Activated CD4-positive, alpha-beta T cell treated with anti-CD3 and anti-CD28 coated beads, Interleukin-2, amount 50 U/mL, for 1 hour (primary cell): ENCODE measurements around the gene MUC5B.

ENCODE experiments used
- DNase-seq: peaks from one replicate; pipeline ENCODE4 v3.0.0-alpha.2; 2020

Gene MUC5B

DNA sequence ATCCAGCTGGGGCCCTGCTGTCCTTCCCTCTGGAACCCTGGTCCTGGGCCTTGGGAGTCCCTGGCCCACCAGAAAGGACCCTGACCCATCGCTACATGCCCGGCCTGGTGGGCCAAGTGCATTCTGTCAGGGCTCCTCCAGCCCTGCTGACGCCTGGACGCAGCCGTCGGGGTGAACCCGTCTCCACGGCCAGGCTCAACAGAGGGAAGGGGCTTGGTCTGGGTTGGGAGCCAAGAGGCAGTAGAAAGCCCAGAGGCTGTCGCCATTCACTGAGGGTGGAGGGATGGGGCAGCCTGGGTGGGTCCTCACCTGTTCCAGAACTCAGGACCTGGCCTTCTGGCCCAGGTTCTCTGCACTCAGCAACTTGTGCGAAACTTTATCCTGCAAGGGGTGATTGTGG lies 47.6 kb downstream of the MUC5B start:
- DNase-seq: no peak

DNA sequence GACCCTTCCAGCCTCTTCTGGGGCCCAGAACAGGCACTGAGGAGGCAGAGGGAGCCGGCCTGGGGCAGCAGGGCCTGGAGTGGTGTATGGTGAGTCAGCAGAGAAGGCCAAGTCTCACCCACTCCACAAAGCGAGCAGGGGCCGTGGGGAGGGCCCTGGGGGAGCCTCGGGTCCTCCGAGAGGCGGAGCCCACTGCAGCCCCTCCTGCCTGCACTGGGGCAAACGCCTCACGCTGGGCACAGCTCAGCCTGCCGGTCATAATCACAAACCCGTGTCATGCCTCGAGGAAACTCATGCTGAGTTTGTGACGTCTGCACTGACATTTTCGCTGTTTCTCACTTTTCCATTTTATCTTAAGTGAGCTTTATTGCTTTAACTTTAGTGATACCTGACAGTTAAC lies 48.1 kb downstream of the MUC5B start:
- DNase-seq: no peak

DNA sequence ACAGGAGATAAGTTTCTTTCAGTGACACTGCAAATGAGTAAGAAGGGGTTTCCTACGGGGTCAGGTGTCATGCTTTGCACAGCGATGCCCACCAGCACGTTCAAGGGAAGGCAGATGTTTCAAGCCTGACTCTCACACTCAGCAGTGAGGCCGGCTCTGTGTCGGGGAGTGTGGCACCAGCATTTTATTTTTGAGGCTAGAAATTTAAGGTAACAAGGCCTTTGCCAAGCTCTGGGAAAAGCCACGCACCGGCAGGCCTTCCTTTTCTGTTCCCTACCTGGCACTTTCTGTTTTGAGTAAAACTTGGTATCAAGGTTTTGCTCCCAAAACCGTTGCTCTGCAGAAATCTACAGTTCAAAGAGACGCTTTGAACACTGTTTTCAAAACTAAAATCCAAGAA lies 48.5 kb downstream of the MUC5B start:
- no peak for DNase-seq

DNA sequence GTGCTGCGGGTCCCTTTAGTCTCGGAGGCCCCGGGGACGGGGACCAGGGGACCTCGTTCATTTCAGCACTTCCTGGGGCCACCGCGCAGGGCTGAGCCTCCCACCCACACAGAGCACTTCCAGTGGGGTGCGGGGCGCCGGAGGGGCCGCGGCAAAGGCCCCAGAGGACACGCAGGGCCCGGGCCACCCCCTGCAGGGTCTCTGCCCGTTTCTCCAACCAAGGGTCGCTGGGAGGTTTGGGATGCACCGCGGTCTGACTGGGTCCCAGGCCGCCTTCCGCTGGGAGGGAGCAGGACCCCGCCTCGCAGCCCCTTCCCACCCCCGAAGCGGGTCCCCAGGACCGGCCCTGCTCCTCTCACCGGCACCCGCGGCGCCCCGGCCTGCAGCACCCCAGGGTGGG lies 49.1 kb downstream of the MUC5B start:
- no peak for DNase-seq

DNA sequence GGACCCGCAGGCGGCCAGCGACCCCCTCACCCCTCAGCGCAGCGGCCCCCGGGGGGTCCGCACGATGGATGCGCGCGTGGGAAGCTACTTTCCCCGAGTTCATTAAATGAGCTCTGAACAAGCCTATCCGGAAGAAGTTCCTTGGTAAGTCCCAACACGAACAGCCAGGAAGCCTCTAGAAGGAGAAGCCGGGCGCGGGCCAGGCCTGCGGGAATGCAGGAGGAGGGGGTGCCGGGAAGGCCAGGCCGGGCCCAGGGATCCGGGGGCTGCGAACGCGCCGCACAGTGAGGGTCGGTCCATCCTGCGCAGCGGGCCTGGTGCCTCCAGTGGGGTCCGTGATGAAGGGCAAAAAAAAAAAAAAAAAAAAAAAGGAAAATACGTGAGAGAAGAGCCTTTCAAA lies 49.7 kb downstream of the MUC5B start:
- DNase-seq: no peak

DNA sequence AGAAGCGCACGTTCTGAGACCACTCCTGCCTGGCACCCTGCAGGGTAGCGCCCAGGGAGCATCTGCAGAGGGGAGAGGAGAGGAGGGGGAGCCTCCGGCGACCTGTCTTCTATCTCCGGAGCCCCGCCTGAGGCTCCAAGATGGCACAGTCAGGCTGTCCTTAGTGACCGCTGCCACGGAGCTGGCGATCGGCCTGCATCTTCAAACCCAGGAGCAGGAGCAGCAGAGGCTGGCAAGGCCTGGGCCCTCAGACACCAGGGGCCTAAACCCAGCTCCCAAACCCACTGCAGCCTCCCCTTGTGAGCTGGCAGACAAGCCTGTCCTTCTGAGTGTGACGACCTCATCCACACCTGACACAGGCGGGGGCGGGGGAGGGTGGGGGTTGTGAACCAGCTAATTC lies 51.6 kb downstream of the MUC5B start:
- no peak for DNase-seq

DNA sequence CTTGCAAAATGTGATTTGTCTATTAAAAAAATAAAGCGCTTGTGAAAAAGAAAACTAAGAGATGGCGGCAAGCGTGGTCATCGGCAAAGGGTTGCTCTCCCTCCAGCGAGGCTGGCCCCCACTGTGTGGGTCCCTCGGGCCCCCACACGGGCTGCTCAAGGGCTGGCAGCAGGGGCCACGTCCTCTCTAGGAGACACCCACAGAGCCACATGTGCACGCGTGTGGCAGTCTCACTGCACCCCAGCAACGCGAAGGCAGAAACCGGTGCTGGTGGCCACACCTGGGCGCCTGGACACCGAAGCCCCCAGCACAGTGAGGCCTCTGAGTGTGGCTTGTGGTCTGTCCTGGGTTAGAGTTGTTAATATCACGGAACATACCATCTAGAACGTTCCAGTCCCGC lies 52.2 kb downstream of the MUC5B start:
- DNase-seq: no peak

DNA sequence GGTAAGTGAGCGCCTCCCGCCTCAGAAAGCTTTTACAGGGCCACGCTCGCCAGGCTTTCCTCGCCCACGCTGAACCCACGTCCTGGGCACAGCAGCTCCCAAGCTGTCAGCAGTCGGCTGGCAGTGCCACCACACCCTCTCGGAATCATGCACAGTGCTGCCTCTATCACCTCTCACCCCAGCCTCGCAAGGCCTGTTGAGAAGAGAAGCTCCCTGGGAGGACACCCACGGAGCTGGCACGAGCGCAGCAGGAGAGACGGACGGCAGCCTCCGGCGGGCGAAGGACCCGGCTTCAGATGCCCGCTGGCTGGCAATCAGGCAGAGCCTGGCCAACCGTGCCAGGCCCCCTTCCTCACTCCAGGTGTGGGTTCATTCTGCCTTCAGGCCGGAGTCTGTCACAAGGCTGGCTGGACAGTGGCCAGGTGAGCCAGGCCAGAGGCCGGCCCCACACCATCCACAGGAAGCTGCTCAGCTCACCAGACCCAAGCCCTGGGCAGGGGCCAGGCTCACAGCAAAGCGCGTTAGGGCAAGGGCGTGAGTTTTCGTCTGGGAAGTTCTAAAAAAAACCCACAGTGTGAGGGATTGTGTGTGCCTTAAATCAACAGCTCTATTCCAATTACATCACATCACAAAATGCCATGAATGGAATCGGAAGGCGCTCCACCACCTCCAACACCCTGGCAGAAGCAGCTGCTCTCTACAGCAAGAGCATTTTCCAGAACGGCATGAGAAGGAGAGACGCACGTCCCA lies 53.4 kb downstream of the MUC5B start:
- no peak for DNase-seq

DNA sequence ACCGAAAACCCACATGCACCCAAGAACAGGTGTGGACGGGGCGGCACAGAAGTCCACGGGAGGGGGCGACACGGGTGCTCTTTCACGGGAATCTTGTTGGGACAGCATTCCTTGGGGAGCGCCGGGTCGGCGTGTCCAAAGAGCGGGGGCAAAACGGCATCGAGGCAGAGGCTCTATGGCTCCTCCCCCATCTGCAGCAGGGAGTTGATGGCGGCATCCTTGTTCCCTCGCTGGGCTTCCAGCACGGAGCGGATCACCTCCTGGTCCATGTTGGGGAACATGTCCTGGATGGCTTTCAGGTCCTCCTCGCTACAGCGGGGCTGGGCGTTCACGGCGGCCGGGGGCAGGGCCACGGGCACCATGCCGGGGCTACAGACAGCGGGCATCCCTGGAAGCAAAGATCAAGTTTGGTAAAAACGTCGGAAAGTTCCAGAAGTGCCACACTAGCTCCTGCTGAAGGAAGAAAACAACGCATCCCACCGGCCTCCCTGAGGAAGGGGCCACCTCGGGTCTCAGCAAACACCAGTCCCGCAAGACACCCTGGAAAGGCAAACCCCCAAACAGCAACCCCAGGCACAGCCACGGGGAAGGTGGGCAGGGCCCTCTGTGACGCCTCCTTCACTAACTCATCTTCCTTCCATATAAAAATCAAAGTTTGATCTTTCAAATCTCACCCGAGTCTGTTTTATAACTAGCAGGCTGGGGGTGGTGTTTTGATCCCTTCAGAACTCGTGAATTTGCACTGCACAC lies 54.2 kb downstream of the MUC5B start:
- DNase-seq: no peak

DNA sequence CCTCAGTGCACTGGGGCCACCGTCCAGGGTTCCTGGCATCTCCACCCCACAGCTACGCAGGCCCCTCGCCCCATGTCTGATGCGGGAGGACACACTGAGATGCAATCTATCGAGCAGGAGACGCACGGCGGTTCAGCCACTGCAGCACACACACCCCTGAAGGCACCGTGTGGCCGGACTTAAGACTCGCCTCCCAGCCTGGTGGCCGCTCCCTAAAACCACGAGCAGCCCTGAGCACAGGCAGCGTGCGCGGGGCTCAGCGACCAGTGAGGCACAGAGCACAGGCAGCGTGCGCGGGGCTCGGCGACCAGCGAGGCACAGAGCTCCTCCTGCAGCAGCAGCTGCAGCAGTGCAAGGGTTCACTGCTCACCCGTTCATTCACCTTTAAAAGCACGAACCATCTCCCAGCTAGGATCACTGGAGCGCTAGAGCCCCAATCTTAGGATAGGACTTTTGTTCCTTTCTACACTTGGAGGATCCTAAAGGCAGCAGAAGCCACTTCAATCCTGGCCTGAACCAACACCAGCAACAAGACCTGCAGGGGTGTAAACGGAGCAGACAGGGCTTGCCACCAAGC lies 55.2 kb downstream of the MUC5B start:
- DNase-seq: no peak

DNA sequence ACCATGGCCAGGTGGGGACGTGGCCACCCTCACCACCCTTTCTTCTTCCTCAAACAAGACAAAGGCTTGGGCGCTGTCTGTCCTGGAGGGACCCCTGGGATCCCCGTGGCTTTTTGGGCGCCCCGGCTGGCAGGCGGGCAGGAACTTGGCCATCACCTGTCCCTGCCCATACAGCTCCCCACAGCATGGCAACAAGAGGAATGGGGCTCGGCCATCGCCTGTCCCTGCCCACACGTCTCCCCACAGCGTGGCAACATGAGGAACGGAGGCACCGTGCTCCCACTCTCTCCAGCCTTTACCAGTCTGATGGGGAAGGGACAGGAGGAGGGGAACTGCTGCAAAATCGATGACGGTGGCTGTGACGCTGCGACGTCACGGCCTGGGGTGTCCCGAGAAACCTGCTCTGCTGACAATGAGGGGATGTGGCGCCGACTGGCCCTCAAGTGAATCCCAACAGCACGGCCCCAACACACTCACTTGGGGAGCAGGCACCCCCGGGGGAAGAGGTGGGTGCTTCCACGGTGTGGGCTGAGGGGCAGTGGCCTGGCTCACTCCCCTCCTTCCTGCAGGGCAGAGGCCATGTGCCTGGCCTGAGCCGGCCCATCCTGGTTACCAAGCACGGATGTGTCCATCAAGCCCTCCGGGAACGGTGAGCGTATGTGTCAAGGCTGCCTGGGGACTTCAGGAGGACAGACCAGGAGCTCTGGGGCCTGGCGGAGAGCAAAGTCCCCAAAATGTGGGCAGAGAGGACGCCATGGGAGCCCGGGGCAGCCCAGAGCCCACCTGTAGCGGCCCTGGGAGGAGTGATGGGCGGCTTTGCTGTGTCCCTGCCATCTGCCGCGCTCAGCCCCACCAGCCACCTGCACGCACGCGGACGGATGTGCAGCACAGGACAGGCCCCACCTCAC lies 56.2 kb downstream of the MUC5B start:
- DNase-seq: no peak

DNA sequence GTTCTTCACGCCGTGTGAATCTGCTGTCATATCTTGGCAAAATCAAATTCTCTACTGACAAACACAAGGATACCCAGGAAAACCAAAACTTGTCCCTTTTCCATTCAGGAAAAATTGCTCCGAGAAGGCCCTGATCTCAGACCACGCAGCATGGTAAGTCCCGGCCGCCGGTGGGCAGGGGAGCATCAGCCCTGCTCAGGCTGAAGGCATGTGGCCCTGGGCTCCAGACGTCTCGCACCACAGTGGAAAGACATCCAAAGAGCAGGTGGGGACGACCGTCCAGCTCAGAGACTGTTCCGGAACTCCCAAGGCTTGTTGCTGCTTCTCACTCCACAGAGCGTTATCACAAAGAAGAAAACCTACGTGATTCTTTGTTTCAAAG lies 56.8 kb downstream of the MUC5B start:
- no peak for DNase-seq

DNA sequence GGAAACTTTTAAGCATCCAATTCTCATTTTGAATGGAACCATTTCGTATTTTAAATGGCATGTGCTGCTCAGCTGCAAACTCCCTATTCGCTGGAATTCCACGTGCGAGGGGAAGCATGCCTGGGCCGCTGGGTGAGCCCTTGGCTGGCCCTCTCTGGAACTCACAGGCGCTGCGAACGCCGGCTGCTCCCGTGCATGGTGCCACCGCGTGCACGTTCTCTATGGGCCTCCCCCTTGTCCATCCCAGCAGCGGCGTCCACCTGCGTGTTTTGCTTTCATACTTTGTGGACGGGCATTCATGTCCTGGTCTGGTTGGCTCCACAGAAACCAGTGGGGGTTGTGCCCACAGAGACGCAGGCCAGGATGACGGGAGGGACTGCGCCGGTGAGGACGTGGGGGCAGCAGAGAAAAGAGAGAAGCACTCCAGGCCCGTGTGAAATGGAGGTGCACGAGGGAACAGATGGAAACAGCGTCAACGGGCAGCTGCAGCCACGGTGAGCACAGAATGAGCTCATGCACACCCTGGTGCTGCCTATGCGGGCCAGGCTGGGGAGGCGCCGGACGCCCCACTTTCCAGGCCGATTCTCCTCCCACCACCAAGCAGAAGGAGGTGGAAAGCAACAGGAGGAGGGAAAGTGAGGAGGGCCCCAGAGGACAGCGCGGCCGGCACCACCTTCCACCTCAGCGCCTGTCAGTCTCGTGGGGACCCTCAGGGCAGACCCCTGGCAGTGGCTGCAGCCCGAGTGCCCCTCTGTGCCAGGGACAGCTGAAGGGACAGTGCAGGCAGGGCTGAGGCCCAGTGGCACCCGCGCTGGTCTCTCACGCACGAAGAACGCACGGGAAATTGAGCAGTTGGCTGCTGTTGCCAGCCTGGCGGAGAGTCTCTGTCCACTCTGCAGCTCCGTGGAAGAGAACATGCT lies 57.5 kb downstream of the MUC5B start:
- no peak for DNase-seq

DNA sequence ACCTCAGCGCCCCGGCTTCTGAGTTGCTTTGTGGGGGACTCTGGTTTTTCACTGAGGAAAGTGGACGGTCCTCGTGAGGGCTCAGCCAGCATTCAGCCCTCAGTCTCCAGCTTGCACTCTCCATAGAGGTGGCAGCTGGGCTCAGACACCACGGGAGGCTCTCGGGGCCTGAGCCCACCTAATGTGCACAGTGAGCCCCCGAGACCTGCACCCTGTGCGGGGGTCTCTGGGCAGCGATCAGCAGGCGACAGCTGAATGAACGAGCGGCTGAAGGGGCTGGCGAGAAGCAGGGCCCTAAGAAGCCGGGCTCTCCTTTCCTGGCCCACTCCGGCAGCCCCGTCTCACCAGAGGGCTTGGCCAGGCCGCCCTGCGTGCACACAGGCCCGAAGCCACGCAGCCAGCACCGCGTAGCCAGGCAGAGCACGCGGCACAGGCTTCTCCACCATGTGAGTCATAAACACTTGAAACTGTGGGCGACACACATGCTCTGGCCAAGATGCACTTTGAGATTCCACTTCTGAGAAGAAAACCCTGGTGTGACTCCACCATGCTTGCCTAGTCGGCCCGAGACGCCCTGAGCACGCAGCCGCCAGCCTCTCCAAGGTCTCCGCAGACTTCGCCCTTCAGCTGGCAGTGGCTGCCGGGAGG lies 58.6 kb downstream of the MUC5B start:
- no peak for DNase-seq

DNA sequence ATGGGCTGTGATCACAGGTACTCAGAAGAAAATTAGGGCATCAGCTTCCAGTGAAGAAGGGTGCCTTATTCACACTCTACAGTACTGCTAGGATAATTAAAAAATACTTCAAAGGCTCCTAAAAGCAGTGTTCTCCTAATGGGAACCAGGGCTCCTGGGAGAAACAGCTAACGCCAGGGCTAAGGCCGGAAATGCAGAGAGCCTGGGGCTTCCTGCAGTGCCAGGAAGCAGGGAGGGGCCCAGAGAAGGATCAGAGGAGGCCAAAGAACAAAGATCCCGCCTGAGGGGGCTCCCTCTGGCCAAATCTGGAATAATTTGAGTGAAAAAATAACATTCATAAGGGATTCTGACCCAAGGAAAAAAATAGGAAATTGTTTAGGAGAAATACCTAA lies 59.1 kb downstream of the MUC5B start:
- no peak for DNase-seq

DNA sequence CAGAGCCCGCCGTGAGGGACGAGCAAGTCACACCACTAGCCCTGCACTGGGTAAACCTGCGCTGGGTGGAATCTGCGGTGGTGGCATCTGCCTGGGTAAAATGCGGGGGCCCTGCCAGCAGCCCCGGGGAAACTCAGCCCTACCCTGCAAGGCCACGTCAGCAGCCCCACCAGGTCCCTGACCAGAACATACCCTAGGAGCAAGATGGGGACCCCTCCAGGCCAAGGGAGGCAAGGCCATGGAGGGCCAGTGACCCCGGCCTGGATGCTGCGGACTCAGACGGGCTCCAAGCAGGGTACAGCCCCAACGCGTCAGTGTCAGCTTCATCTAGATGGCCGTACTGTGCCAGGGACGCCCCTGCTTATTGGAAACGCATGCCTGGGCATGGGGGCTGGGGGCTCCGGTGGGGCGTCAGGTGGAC lies 60.2 kb downstream of the MUC5B start:
- no peak for DNase-seq

DNA sequence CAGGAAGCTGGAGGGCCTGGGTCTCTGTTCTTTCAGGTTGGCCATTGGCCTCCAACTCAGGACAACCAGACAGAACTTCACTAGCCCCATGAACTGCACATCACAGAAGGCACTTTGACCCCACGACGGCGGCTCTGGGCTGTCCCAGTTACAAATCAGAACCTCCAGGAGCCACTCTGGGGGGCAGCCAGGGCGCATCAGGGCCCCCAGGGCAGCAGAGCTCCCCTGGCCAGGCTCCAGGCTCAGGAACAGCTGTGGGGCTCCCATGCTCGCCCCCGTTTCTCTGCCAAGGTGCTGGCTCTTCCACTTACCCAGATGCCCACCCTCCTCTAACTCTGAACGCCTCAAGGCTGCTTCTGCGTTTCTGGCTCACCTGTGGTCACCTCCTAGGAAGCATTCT lies 61.0 kb downstream of the MUC5B start:
- DNase-seq: no peak

DNA sequence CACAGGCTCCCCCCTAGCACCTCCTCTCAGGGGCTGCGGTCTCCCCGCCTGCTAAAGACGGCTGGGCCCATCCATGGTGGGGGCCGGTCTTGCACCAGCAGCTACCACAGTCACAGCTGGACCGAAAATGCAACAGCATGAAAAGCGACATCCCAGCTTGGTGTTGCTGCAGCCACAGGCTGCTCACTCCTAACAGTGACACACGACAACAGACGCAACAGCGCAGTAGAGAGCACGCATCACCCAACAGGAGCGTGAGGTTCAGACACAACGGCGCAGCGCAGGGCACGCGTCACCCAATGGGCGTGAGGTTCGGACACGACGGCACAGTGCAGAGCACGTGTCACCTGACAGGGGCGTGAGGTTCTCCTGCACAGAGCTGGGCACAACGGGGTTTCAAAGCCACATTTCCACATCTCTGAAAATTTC lies 62.5 kb downstream of the MUC5B start:
- DNase-seq: no peak

DNA sequence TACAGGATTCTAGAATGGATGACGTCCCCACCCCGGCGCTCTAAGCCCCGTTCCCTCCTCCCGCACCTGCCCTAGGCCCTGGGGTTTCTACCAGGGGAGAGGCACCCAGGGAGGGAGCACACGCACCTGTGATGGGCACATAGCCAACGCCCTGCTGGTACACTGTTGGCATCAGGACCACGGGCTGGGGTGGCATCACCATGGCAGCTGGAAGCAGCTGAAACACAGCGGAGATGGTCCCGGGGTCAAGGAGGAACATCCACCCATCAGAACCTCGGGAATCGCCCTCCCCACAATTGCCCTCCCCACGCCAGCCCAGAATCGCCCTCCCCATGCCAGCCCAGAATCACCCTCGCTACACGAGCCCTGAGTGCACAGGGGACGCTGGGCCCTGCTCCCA lies 63.0 kb downstream of the MUC5B start:
- DNase-seq: no peak

DNA sequence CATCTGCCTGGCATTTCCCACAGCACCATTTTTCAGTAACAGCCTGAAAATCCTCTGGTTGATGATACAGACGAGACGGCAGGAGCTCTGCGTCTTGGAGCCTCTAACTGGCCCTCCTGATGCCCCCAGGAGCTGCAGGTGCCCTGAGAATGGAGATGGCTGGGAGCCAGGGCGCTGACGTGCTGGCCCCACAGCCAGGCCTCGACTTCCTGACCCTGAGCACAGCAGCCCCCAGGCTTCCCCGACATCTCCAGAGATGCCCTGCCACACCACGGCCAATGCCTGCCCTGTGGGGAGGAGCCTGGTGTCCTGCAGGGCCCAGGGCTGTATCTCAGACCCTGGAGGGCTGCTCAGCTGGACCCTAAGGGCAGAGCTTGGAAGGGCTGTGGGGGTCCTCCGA lies 65.1 kb downstream of the MUC5B start:
- DNase-seq: no peak

DNA sequence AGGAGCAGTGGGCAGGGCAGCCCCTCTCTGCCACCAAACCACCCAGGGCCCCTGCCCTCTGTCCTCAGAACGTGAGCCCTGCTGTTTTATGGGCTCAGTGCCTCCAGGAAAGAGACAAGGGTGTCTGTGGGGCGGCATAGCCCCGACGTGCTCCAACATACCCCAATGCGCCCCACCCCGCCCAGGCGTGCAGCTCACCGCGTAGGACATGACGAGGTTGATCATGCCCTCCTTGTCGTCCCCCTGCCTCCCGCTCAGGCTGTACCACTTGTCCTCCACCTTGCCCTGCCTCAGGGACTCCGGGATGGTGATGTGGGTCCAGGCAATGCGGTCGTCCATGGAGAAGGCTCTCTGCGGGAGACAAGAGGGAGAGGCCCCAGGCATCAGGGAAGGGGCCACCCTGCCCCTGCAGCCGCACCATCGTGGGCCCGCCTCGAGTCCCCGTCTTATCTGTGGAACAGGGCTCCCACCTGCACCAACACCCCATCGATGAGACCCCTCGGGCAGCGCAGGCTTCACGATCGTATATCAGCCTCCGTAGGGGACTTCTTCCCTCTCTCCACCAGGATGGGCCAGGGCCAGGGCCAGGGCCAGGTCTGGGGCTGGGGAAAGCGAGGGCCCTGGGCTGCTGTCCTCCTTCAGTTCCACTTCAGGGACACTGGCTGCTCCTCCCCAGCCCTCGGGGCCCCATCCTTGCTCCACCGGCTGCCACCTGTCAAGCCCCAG lies 65.7 kb downstream of the MUC5B start:
- no peak for DNase-seq
